SJCRH30 (cell line): ENCODE results near the gene IL31. TPM values are rescaled to one million over a fixed set of nuclear protein-coding genes. Genes with fewer than 3 reads are reported as not detected.

Source experiments
- DNase-seq, 2 experiments: peaks; one replicate each; pipeline ENCODE4 v3.0.0-alpha.2; 2015 to 2020
- H3K27ac ChIP-seq: fragments of 250-450 bp; sonication (Bioruptor Pico); 2 replicates; pipeline ENCODE4 v1.5.1; 2020; ENCODE audit warnings: mild to moderate bottlenecking, moderate library complexity
- H3K27me3 ChIP-seq: fragments of 250-450 bp; sonication (Bioruptor Pico); 2 replicates; pipeline ENCODE4 v1.5.1; 2020; ENCODE audit warnings: mild to moderate bottlenecking, moderate library complexity
- H3K36me3 ChIP-seq: fragments of 250-450 bp; sonication (Bioruptor Pico); 2 replicates; pipeline ENCODE4 v1.5.1; 2020; ENCODE audit warnings: mild to moderate bottlenecking, moderate library complexity
- H3K4me1 ChIP-seq: fragments of 250-450 bp; sonication (Bioruptor Pico); 2 replicates; pipeline ENCODE4 v1.5.1; 2020; ENCODE audit warnings: mild to moderate bottlenecking, moderate library complexity
- H3K4me3 ChIP-seq: fragments of 250-450 bp; sonication (Bioruptor Pico); 2 replicates; pipeline ENCODE4 v1.5.1; 2020; ENCODE audit warnings: mild to moderate bottlenecking, moderate library complexity
- H3K9me3 ChIP-seq: fragments of 250-450 bp; sonication (Bioruptor Pico); replicated peaks from 2 replicates; pipeline ENCODE4 v1.5.1; 2020; ENCODE audit warnings: mild to moderate bottlenecking, moderate library complexity
- total RNA-seq: library from RNA; depleted of rRNA; stranded (reverse); fragments of >200 nt; shearing (Covaris generic); gene quantifications from 2 replicates; pipeline ENCODE4 v1.2.3, GENCODE V29; 2014

The IL31 gene
- total RNA-seq, 1 experiment from 2014 or later: not detected

GRCh38 chr12:122135437-122136031 is 38.5 kb downstream of the IL31 start:
- H3K4me1 ChIP-seq: no peaks in the 10 kb centered on the region
- no peak overlapping the region for H3K27ac ChIP-seq
- no peak for DNase-seq
- H3K4me3 ChIP-seq: no peak overlapping the region
- no peaks in the 10 kb centered on the region for H3K9me3 ChIP-seq
- peaks cover 37% of the 10 kb centered on the region for H3K36me3 ChIP-seq
- H3K27me3 ChIP-seq: no peaks in the 10 kb centered on the region

- H3K27me3 ChIP-seq: no peaks in the 10 kb centered on the region
- peaks cover 42% of the 10 kb centered on the region for H3K36me3 ChIP-seq
- no peaks in the 10 kb centered on the region for H3K9me3 ChIP-seq
- H3K4me3 ChIP-seq: no peak overlapping the region
- DNase-seq: no peak
- no peak overlapping the region for H3K27ac ChIP-seq
- no peaks in the 10 kb centered on the region for H3K4me1 ChIP-seq
Observed at GRCh38 chr12:122133192-122133950, 40.6 kb downstream of the IL31 start.

DNA sequence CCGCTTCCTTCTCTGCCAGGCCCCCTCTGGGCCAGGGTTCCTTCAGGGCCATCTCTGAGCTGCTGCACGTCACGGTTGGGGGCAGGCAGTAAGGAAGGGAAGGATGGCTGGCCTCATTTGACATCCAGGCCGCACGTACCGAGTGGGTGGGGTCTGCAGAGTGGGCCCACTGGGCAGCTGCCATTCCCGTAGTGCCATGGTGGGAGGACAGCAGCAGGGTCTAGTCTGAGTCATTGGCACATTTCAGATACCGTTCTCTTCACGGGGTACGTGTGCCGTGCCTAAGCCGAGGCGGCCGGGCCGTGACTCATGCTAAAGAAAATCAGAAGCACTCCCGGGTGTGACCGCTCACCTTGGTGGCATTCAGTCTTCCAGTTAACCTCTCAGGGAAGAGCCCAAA is 43.9 kb downstream of the IL31 start:
- H3K36me3 ChIP-seq: peaks cover 32% of the 10 kb centered on the region

DNA sequence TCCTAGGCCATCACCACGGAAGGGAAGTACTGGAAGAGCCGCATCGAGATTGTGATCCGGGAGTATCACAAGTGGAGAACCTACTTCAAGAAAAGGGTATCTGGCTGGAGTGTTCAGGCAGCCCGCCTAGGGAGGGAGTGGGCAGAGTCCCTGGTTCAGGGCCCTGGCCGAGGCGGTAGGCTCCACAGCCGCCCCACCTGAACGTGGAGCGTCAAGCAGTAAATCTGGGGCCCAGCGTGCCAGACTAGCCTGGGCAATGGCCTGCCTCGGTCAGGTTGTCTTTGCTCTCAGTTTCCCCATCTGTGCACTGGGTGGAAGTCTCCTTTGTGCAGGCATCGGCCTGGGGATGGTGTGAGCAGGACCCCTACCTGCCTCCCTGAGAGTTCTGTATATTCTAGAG is 44.9 kb downstream of the IL31 start:
- Histone ChIP-seq H3K27me3 (no peaks in the 10 kb centered on the region), H3K36me3 (peaks cover 32% of the 10 kb centered on the region), H3K4me3 (no peak overlapping the region), H3K9me3 (no peaks in the 10 kb centered on the region), H3K27ac (no peak overlapping the region), H3K4me1 (no peaks in the 10 kb centered on the region)
- DNase-seq: no peak

More for the DNA sequence above, 43.9 kb downstream of the IL31 start:
- DNase-seq: no peak
- no peaks in the 10 kb centered on the region for H3K4me1 ChIP-seq
- no peaks in the 10 kb centered on the region for H3K9me3 ChIP-seq
- no peak overlapping the region for H3K4me3 ChIP-seq
- H3K27me3 ChIP-seq: no peaks in the 10 kb centered on the region
- no peak overlapping the region for H3K27ac ChIP-seq

DNA sequence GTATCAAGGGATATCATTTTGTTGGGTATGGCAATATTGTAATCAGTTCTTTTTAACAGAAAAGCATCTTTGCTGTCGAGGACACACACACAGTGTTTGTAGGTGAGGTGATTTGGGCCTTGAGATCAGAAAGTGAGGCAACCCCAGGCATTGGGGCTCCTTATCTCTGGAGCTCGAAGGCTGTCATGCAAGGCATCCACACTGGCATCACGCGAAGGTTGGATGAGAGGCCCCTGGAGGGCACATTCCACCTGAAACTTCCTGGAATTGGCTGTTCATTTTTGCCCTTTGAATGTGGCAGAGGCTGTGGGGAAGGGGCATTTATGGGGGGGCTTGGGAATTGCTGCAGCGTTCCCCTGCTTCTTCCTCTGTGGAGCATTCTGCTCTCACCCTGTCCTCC is 45.5 kb downstream of the IL31 start:
- Histone ChIP-seq H3K27ac (no peak overlapping the region), H3K36me3 (peaks cover 28% of the 10 kb centered on the region)

DNA sequence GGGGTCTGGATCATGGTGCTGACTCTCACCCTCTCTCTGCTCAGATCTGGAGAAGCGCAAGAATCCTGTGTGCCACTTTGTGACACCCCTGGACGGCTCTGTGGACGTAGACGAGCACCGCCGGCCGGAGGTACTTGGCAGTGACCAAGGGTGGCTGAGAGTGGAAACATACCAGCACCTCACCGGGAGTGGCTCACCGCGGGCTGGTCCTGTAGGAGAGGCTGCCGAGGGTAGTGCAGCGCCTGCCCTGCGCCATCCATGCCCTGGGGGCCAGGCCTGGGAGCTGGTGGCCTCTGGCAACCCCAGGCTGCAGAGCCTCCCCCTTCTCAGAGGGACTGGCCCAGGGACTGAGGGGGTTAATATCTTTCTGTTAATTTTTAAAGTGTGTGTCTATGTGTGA is 46.2 kb downstream of the IL31 start:
- Histone ChIP-seq H3K27ac (no peak overlapping the region), H3K27me3 (no peaks in the 10 kb centered on the region), H3K4me1 (no peaks in the 10 kb centered on the region), H3K9me3 (no peaks in the 10 kb centered on the region), H3K4me3 (no peak overlapping the region), H3K36me3 (peaks cover 27% of the 10 kb centered on the region)
- DNase-seq: no peak

More for the DNA sequence above, 45.5 kb downstream of the IL31 start:
- Histone ChIP-seq H3K27me3 (no peaks in the 10 kb centered on the region), H3K4me3 (no peak overlapping the region), H3K4me1 (no peaks in the 10 kb centered on the region), H3K9me3 (no peaks in the 10 kb centered on the region)
- no peak for DNase-seq

- H3K4me1 ChIP-seq: no peaks in the 10 kb centered on the region
- no peak overlapping the region for H3K4me3 ChIP-seq
- peaks cover 19% of the 10 kb centered on the region for H3K36me3 ChIP-seq
- H3K9me3 ChIP-seq: no peaks in the 10 kb centered on the region
- no peak for DNase-seq
- H3K27ac ChIP-seq: no peak overlapping the region
- no peaks in the 10 kb centered on the region for H3K27me3 ChIP-seq
Observed at GRCh38 chr12:122126713-122127597, 47.1 kb downstream of the IL31 start.

DNA sequence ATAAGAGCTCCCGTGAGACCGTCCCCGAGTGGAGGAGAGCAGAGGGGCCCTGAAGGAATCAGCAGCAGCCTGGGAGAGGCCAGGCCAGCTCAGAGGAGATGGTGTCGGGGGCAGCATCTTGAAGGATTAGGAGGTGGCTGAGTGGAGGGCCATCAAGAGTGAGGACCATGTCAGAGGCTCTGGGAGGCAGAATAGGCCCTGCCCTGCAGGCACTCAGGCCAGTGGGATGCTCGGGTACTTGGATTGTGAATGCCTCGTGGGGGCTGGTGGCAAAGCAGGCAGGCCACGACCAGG is 47.7 kb downstream of the IL31 start:
- no peak for DNase-seq
- no peaks in the 10 kb centered on the region for H3K9me3 ChIP-seq
- H3K27me3 ChIP-seq: no peaks in the 10 kb centered on the region
- H3K36me3 ChIP-seq: peaks cover 18% of the 10 kb centered on the region
- H3K4me3 ChIP-seq: no peak overlapping the region
- no peak overlapping the region for H3K27ac ChIP-seq
- no peaks in the 10 kb centered on the region for H3K4me1 ChIP-seq

DNA sequence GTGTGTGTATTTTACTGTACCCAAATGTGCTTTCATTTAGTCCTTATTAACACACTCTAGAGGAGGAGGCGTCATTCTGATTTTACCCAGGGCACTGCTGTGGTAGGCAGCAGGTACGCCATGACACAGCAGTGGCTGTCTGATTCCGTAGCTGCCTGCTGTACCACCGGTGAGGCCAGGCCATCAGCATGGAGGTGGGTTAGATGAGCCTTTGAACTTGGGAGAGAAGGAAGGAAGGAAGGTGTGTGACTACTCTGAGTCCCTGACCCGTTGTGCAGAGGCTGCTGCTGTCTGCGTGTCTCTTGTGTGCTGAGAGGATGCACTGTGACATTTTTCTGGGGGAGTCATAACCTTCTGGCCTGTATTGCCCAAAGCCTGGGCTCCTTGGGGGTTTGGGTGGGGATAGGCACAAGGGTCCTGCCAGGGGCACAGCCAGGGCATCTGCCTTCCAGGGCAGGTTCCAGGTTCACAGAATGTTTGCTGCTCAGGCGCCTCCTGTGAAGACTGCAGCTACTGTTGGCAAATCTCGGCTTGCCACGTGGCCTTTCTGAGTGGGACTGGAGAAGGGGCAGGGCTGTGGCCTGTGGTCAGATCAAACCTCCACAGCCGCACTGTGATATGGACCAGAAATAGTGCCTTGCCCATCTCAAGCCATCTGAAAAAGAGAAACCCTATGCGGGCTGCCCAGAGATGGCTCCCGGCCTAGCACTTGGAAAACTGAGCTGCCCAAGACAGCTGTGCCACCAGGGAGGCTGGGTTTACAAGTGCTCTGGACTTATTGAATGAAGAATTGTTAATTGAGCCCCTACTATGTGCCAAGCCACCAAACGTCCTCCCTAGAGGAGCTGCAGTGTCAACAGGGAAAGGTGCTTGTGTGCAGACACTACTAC is 48.3 kb downstream of the IL31 start:
- no peak overlapping the region for H3K27ac ChIP-seq
- no peak for DNase-seq
- no peak overlapping the region for H3K4me3 ChIP-seq
- peaks cover 13% of the 10 kb centered on the region for H3K36me3 ChIP-seq
- H3K9me3 ChIP-seq: no peaks in the 10 kb centered on the region
- H3K27me3 ChIP-seq: no peaks in the 10 kb centered on the region
- no peaks in the 10 kb centered on the region for H3K4me1 ChIP-seq

DNA sequence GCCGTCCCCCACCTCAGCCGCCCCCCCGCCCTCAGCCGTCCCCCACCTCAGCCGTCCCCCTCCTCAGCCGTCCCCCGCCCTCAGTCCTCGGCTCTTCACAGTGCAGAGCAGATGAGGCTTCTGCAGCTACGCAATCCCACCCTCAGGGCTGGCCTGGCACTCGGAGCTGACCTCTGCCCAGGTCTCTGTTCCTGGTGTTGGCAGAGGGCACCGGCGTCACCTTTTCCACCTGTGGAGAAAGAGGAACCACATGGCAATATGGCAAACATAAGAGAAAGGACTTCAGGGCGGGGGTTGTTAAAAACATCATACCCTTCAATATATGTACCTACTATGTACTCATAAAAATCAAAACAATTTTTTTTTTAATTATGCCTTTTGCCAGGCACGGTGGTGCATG is 49.7 kb downstream of the IL31 start:
- DNase-seq: no peak
- no peaks in the 10 kb centered on the region for H3K9me3 ChIP-seq
- H3K36me3 ChIP-seq: 0 out of 2 replicates have a peak, but pooled peaks cover 6% of the 10 kb centered on the region
- H3K27me3 ChIP-seq: no peaks in the 10 kb centered on the region
- H3K4me3 ChIP-seq: no peak overlapping the region
- no peaks in the 10 kb centered on the region for H3K4me1 ChIP-seq
- no peak overlapping the region for H3K27ac ChIP-seq

DNA sequence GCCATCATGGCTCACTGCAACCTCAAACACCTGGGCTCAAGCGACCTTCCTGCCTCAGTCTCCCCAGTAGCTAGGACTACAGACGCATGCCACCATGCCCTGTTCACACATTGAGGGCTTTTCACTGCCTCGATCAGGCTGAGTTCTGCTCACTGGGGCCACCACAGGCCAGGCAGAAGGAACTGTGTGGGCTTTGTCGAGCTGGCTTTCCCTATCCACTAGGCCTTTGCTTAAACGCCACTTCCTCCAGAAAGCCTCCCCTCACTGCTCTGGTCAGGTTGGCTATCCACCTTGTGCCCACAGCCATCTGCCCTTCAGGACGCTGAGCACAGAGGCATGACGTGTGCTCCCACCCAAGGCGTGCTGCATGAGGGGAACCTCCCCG is 50.3 kb downstream of the IL31 start:
- Histone ChIP-seq H3K9me3 (no peaks in the 10 kb centered on the region), H3K4me1 (no peaks in the 10 kb centered on the region), H3K27ac (no peak overlapping the region), H3K4me3 (no peak overlapping the region), H3K36me3 (0 out of 2 replicates have a peak, but pooled peaks cover 3% of the 10 kb centered on the region), H3K27me3 (no peaks in the 10 kb centered on the region)
- no peak for DNase-seq

DNA sequence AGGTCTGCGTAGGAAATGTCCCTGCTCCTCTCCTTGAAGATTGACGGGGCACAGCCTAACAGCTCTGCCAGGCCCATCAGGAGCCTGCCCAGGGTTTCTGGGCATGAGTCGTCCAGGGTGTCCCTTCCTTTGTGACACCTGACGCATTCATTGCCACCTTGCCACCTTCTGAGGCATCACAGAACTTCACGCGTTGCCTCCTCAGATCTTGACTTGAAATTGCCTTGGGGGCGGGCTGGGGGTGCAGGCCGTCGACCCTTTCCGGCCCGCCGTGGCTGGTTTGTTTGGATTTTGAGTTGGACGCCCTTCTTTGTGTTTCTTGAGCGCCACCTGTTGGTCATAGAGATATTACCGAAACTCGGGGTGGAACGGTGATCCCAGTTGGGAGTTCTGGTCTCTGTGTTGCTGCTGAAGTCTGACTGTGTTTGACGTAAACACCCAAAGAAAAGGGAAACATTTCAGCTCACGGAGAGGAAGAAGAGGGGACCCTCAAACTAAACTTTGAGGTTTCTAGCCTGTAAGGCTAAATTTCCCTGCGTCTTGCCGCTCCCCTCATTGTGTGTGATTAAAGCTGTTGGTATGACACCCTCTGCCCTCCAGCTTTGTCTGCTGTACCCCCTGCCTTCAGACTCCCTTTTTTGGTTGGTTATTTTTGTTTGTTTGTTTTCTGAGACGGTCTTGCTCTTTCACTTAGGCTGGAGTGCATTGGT is 50.8 kb downstream of the IL31 start:
- Histone ChIP-seq H3K9me3 (no peaks in the 10 kb centered on the region), H3K4me3 (no peak overlapping the region), H3K4me1 (no peaks in the 10 kb centered on the region), H3K27me3 (no peaks in the 10 kb centered on the region), H3K36me3 (0 out of 2 replicates have a peak, but pooled peaks cover 3% of the 10 kb centered on the region), H3K27ac (no peak overlapping the region)
- DNase-seq: peak; percentile 65 to 86
